Trophoblast cell (in vitro differentiated cells and primary cell): ENCODE measurements around the gene SCIMP. TPM values are rescaled to one million over a fixed set of nuclear protein-coding genes. Genes with fewer than 3 reads are reported as not detected.

ENCODE experiments used
- DNase-seq, 2 donors: peaks; one replicate each; pipeline ENCODE4 v3.0.0-alpha.2; 2016
- H2AFZ ChIP-seq: 2 replicates; pipeline ENCODE4 v1.6.1; 2013; ENCODE audit warnings: low read length, moderate library complexity, mild to moderate bottlenecking; ENCODE audit not compliant: insufficient read depth, poor library complexity
- H2AK5ac ChIP-seq: 2 replicates; pipeline ENCODE4 v1.6.1; 2013; ENCODE audit warnings: mild to moderate bottlenecking, low read length
- H2BK120ac ChIP-seq: 2 replicates; pipeline ENCODE4 v1.6.1; 2013; ENCODE audit warnings: low read length, mild to moderate bottlenecking, moderate library complexity; ENCODE audit not compliant: insufficient read depth, poor library complexity
- H2BK12ac ChIP-seq: 2 replicates; pipeline ENCODE4 v1.6.1; 2013; ENCODE audit warnings: mild to moderate bottlenecking, low read length, moderate library complexity
- H2BK5ac ChIP-seq: 2 replicates; pipeline ENCODE4 v1.6.1; 2013; ENCODE audit warnings: low read length, low read depth, moderate library complexity, mild to moderate bottlenecking; ENCODE audit not compliant: poor library complexity
- H3K14ac ChIP-seq: 2 replicates; pipeline ENCODE4 v1.6.1; 2013; ENCODE audit warnings: mild to moderate bottlenecking, low read length
- H3K18ac ChIP-seq: 2 replicates; pipeline ENCODE4 v1.6.1; 2013; ENCODE audit warnings: mild to moderate bottlenecking, low read length
- H3K23ac ChIP-seq: 2 replicates; pipeline ENCODE4 v1.6.1; 2013; ENCODE audit warnings: low read length
- H3K27ac ChIP-seq: 2 replicates; pipeline ENCODE4 v1.5.1; 2013; ENCODE audit warnings: low read depth, mild to moderate bottlenecking, inconsistent platforms, low read length, moderate library complexity
- H3K27me3 ChIP-seq: 2 replicates; pipeline ENCODE4 v1.6.1; 2013; ENCODE audit warnings: inconsistent platforms, mild to moderate bottlenecking, low read length, moderate library complexity; ENCODE audit not compliant: insufficient read depth
- H3K36me3 ChIP-seq, 2 experiments: 1 replicate in 1 of 2; 2 replicates in 1 of 2; pipeline ENCODE4 v1.6.1; 2013; ENCODE audit warnings: low read length in 2 of 2, mild to moderate bottlenecking in 2 of 2, moderate library complexity in 1 of 2; ENCODE audit not compliant: insufficient read depth in 2 of 2, control insufficient read depth in 1 of 2
- H3K4ac ChIP-seq: 2 replicates; pipeline ENCODE4 v1.6.1; 2013; ENCODE audit warnings: low read depth, mild to moderate bottlenecking, low read length, moderate library complexity
- H3K4me1 ChIP-seq, 2 experiments: 1 replicate in 1 of 2; 2 replicates in 1 of 2; pipeline ENCODE4 v1.6.1; 2013; ENCODE audit warnings: low read length in 2 of 2, mild to moderate bottlenecking in 2 of 2, moderate library complexity in 1 of 2; ENCODE audit not compliant: insufficient read depth in 2 of 2, control insufficient read depth in 1 of 2
- H3K4me2 ChIP-seq: 2 replicates; pipeline ENCODE4 v1.6.1; 2013; ENCODE audit warnings: inconsistent platforms, mild to moderate bottlenecking, low read length, moderate library complexity
- H3K4me3 ChIP-seq: 2 replicates; pipeline ENCODE4 v1.5.1; 2013; ENCODE audit warnings: mild to moderate bottlenecking, low read depth, low read length, inconsistent platforms
- H3K79me1 ChIP-seq: one replicate; pipeline ENCODE4 v1.6.1; 2013; ENCODE audit warnings: low read length
- H3K79me2 ChIP-seq: 2 replicates; pipeline ENCODE4 v1.6.1; 2013; ENCODE audit warnings: low read length, mild to moderate bottlenecking; ENCODE audit not compliant: control insufficient read depth, insufficient read depth, poor library complexity
- H3K9ac ChIP-seq: 2 replicates; pipeline ENCODE4 v1.6.1; 2013; ENCODE audit warnings: mild to moderate bottlenecking, low read length
- H3K9me3 ChIP-seq: 2 replicates; pipeline ENCODE4 v1.6.1; 2013; ENCODE audit warnings: low read depth, mild to moderate bottlenecking, control low read depth, inconsistent platforms, low read length; ENCODE audit not compliant: insufficient read depth
- H4K12ac ChIP-seq: 2 replicates; pipeline ENCODE4 v1.6.1; 2013; ENCODE audit warnings: low read depth, mild to moderate bottlenecking, low read length, moderate library complexity
- H4K8ac ChIP-seq: 2 replicates; pipeline ENCODE4 v1.6.1; 2013; ENCODE audit warnings: low read depth, mild to moderate bottlenecking, low read length, moderate library complexity
- H4K91ac ChIP-seq: one replicate; pipeline ENCODE4 v1.6.1; 2013; ENCODE audit warnings: low read depth, mild to moderate bottlenecking, low read length, moderate library complexity
- WGBS: extraction: QIAGEN DNeasy Blood & Tissue Kit; methylation state at CpG from one replicate; pipeline ENCODE4 v1.1.7; 2013; ENCODE audit warnings: missing lambda C conversion rate; ENCODE audit not compliant: insufficient read length, insufficient coverage; ENCODE audit errors: extremely low coverage; 5-methylcytosine and 5-hydroxymethylcytosine counted together
- polyA plus RNA-seq: library from polyadenylated mRNA; stranded (reverse); fragments of 200-250 nt; gene quantifications from 2 replicates; pipeline ENCODE4 v1.2.3, GENCODE V29; 2013

The SCIMP gene
- polyA plus RNA-seq: not detected in 2 replicates

DNA sequence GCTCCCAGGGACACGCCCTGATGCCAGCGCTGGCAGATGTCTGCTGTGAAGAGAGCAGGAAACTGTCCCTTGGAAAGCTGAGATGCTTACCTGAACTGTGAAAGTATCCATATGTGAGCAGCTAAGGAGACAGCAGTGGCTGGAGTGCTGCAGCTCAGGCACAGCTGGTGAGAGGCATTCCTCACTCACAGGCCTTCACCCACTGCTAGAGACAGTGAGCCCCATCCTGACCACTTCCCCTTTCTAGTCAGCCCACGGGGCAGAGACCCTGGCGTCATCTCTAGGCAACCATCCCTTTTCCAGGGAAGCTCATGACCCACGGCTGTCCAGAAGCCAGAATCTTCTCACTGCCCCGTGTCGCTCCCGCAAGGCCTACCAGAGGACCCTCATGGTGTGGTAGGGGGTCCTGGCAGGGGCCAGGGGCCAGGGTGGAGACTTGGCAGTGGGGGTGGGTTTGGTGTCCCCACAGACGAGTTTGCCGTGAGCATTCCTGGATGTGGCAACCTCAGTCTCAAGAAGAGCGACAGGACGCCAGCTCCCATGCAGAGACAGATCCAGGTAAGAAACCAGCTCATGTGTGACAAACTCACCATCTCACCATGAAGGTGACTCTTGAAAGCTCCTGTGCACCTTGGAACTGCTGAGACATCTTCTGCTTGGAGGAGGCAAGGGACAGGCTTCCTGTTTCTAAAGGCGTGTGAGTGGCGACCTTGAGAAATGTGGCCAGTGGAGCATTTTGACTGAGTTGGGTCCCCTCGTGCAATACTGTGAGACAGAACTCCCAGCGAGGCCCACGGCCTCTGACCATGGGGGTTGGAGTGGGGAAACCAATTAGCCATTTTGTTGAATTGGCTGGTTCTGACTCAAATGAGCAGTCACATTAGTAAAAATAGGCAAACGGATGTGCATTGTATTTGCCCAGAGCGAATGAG, at the start of gene SCIMP:
TSS of gene SCIMP (minus strand) at position 216 of the 932 bp plus-strand sequence. CDS start at position 111, 105 bp downstream.
- Histone ChIP-seq H3K4ac (no peak within 1 kb of the TSS), H3K9ac (no peak within 1 kb of the TSS)
- no CpG with 5 or more reads among the region's 19 CpGs for WGBS

DNA sequence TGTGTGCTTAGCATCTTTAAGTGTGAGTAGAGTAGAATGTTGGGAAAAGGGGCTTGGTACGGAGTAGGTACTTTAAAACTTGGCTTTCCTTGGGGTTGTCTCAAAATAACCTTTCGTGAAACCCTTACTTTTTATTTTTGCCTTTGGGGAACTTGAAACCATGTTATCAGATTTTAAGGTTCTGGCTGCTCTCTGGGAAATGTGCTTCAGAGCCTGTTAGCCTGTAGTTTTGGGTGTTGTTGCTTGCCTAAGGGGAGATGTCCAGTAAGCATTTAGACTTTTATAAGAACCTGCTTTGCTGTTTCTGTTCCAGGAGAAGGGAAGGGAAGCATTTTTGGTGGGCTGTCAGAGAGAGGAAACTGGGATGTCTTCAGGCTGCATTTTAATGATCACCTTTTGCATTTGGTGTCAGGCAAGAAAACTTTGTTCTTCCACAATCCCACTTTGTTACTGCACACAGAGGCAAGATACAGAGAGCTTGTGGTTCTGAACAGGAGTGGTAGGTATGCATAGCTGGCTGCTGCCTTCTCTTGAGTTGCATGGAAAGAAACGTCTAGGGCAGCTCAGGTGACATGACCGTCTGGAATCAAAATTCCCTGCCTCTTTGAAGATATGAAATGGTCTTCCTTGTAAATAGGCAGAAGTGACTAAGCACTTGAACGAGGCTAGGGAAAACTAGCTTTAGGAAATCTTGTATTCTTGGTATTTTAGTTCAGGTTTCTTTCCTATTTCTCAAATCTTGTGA, 49.1 kb upstream of the SCIMP start:
- H2BK5ac ChIP-seq: no peak overlapping the region
- H2BK120ac ChIP-seq: no peak overlapping the region
- H3K4me2 ChIP-seq: peak overlapping the region; percentile 7
- no peak overlapping the region for H3K14ac ChIP-seq
- peaks cover 11 to 13% of the 10 kb centered on the region in 2 experiments for H3K4me1 ChIP-seq
- H3K27ac ChIP-seq: peak overlapping the region; percentile 83
- no peak overlapping the region for H4K12ac ChIP-seq
- DNase-seq: peak; percentile 79 to 83
- H2AFZ ChIP-seq: no peak overlapping the region
- no peak overlapping the region for H4K8ac ChIP-seq
- H3K23ac ChIP-seq: no peak overlapping the region
- H3K18ac ChIP-seq: no peak overlapping the region
- H3K79me2 ChIP-seq: peaks cover 9% of the 10 kb centered on the region
- no peaks in the 10 kb centered on the region for H3K36me3 ChIP-seq
- H3K27me3 ChIP-seq: no peaks in the 10 kb centered on the region
- WGBS: no CpG with 5 or more reads among the region's 5 CpGs
- no peak overlapping the region for H3K4me3 ChIP-seq
- no peak overlapping the region for H3K9ac ChIP-seq
- H4K91ac ChIP-seq: no peak overlapping the region
- H3K79me1 ChIP-seq: peaks cover 6% of the 10 kb centered on the region
- H2BK12ac ChIP-seq: no peak overlapping the region
- H3K9me3 ChIP-seq: no peaks in the 10 kb centered on the region
- H2AK5ac ChIP-seq: no peak overlapping the region
- no peak overlapping the region for H3K4ac ChIP-seq

More for the DNA sequence above, at the start of gene SCIMP:
- H3K4me1 ChIP-seq: no peaks in the 10 kb centered on the region
- no peak within 1 kb of the TSS for H4K91ac ChIP-seq
- no peaks in the 10 kb centered on the region for H3K79me2 ChIP-seq
- no peak within 1 kb of the TSS for H4K8ac ChIP-seq
- no peaks in the 10 kb centered on the region for H3K27me3 ChIP-seq
- no peak within 1 kb of the TSS for H3K4me2 ChIP-seq
- H2BK120ac ChIP-seq: no peak within 1 kb of the TSS
- peaks cover 2% of the 10 kb centered on the region for H3K9me3 ChIP-seq
- H2BK5ac ChIP-seq: no peak within 1 kb of the TSS
- no peak within 1 kb of the TSS for H3K4me3 ChIP-seq
- no peak within 1 kb of the TSS for H2AK5ac ChIP-seq
- no peaks in the 10 kb centered on the region for H3K36me3 ChIP-seq
- no peak within 1 kb of the TSS for H3K18ac ChIP-seq
- no peak within 1 kb of the TSS for H3K27ac ChIP-seq
- no peak within 1 kb of the TSS for H2AFZ ChIP-seq
- no peaks in the 10 kb centered on the region for H3K79me1 ChIP-seq
- no peak within 1 kb of the TSS for H2BK12ac ChIP-seq
- no peak within 1 kb of the TSS for H3K14ac ChIP-seq
- peak in 1 of 2 donors; percentile 26 for DNase-seq
- no peak within 1 kb of the TSS for H3K23ac ChIP-seq
- no peak within 1 kb of the TSS for H4K12ac ChIP-seq

DNA sequence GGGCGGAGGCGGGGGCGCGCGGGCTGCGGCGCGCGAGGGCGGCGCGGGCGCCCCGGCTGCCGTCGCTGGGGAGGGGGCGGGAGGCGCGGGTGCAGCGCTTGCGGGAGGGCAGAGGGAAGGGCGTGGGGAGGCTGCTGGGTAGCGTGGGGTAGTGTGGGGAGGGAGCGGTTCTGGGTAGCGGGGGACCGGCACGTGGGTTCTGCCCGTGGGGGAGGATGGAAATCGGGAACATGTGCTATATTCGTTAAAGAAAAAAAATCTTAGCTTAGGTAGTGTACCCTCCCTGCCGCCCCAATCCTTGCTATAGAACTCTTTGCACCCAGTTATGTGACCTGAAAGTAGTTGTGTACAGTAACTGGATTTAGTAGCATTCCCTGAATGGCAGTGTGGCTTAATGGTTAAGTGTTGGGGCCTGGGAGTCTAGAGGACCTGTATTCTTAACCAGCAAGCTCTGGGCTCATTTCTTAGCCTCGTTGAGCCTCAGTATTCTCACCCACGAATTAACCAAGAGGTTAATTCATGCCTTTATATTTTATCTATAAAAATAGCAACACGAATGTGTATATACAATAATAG, 48.1 kb upstream of the SCIMP start:
- H3K4me2 ChIP-seq: peak overlapping the region; percentile 80
- no peaks in the 10 kb centered on the region for H3K27me3 ChIP-seq
- H3K4me1 ChIP-seq: peaks cover 11 to 13% of the 10 kb centered on the region in 2 experiments
- peaks cover 9% of the 10 kb centered on the region for H3K79me2 ChIP-seq
- H2BK120ac ChIP-seq: no peak overlapping the region
- H2BK5ac ChIP-seq: no peak overlapping the region
- peaks cover 6% of the 10 kb centered on the region for H3K79me1 ChIP-seq
- peak in 1 of 2 donors; percentile 21 for DNase-seq
- no peak overlapping the region for H4K12ac ChIP-seq
- H4K8ac ChIP-seq: peak overlapping the region; percentile 86
- H3K23ac ChIP-seq: no peak overlapping the region
- H3K9me3 ChIP-seq: no peaks in the 10 kb centered on the region
- H3K4me3 ChIP-seq: peak overlapping the region; percentile 96
- peak overlapping the region; percentile 92 for H4K91ac ChIP-seq
- no peak overlapping the region for H2BK12ac ChIP-seq
- peak overlapping the region; percentile 43 for H3K9ac ChIP-seq
- peak overlapping the region; percentile 85 for H3K27ac ChIP-seq
- peak overlapping the region; percentile 96 for H3K18ac ChIP-seq
- H3K14ac ChIP-seq: peak overlapping the region; percentile 76
- H3K36me3 ChIP-seq: no peaks in the 10 kb centered on the region
- peak overlapping the region; percentile 74 for H2AFZ ChIP-seq
- no peak overlapping the region for H2AK5ac ChIP-seq
- H3K4ac ChIP-seq: no peak overlapping the region
- no CpG with 5 or more reads among the region's 34 CpGs for WGBS
